HG03354 (cell line): ENCODE measurements around the gene HNRNPUL2.

Experiments
- ATAC-seq: cut with Tn5 transposase; IDR thresholded peaks from one replicate; pipeline ENCODE4 v1.9.1; 2021; ENCODE audit warnings: mild to moderate bottlenecking; ENCODE audit not compliant: unreplicated experiment, poor library complexity, severe bottlenecking

The HNRNPUL2 gene

GRCh38 chr11:62673196-62673525 lies 54.1 kb downstream of the HNRNPUL2 start:
- ATAC-seq = no peak

GRCh38 chr11:62671608-62672389 lies 55.5 kb downstream of the HNRNPUL2 start, which contains the start of the genes LBHD1 and UQCC3:
LBHD1 (minus strand) TSS chr11:62672267; CDS start chr11:62670031, 2,236 bp downstream.
UQCC3 (plus strand) TSS chr11:62671673; CDS start chr11:62671746, 73 bp downstream.
- ATAC-seq = peak; percentile 69

GRCh38 chr11:62671236-62671607 lies 56.0 kb downstream of the HNRNPUL2 start:
- ATAC-seq = no peak

GRCh38 chr11:62669420-62670161 lies 57.7 kb downstream of the HNRNPUL2 start:
- ATAC-seq = no peak

GRCh38 chr11:62667460-62667859 lies 59.8 kb downstream of the HNRNPUL2 start:
- no peak for ATAC-seq

GRCh38 chr11:62666259-62666926 lies 60.9 kb downstream of the HNRNPUL2 start:
- no peak for ATAC-seq

GRCh38 chr11:62665599-62666258 lies 61.5 kb downstream of the HNRNPUL2 start:
- ATAC-seq = peak; percentile 11

GRCh38 chr11:62665075-62665598 lies 62.1 kb downstream of the HNRNPUL2 start, which contains the start of the genes C11orf98 and CSKMT:
C11orf98 (minus strand) TSS chr11:62665210; CDS start chr11:62665169, 41 bp downstream.
CSKMT (plus strand) TSS chr11:62665312; CDS start chr11:62665880, 568 bp downstream.
- ATAC-seq = peak; percentile 82

GRCh38 chr11:62664405-62665074 lies 62.7 kb downstream of the HNRNPUL2 start:
- ATAC-seq = peak; percentile 51
